ENCODE results near the gene NECTIN4.

NECTIN4 gene

DNA sequence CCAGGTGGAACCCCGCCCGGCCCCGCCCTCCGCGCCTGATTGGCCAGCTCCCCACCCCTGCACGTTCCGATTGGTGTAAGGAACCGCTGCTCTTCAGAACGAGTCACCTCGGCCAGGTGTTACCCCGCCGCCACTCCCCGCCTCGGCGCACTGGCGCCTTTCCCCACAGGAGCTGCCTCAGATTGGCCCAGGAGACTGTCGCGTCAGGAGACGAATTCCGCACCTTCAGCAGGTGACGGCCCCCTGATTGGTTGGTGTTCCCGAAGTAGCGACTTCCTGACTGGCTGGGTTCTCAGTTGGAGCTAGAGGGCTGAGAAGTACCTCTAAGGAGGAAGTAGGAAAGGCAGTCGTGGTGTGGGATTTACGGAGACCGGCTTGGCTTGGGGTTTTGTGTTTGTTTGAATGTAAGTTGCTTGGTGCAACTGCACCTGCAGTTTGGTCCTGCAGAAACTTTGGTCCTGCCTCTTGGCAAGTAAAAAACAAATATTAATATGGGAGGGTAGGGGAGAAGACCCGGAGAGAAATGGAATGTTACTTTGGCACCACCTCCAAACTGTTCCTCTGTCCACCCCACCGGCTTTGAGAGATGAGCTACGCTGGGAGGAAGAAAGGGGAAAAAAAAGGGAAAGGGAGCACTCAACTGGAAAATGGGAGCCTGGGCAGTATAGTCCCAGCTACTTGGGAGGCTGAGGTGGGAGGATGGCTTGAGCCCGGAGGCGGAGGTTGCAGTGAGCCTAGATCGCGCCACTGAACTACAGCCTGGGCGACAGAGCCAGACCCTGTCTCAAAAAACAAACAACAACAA is 68.0 kb downstream of the NECTIN4 start:
- DNase-seq = peak; percentile 80 to 91 (median 91)
